Keratinocyte (primary cell): ENCODE data around the gene MEIS2.

Experiments used
- CTCF ChIP-seq, 3 experiments: IDR thresholded peaks in 1 of 3; conservative IDR thresholded peaks in 1 of 3; optimal IDR thresholded peaks in 1 of 3; 2 replicates in 2 of 3; 3 replicates in 1 of 3; pipeline versions ENCODE3 to v1.5.1; 2011; ENCODE audit warnings: low read length in 3 of 3, mild to moderate bottlenecking in 3 of 3, moderate library complexity in 2 of 3, control low read depth in 1 of 3, inconsistent platforms in 1 of 3; ENCODE audit not compliant: insufficient read depth in 2 of 3; ENCODE audit errors: extremely low read depth in 1 of 3
- EZH2 ChIP-seq: IDR thresholded peaks from one replicate; pipeline ENCODE4 v1.6.1; 2012; ENCODE audit warnings: inconsistent platforms, mild to moderate bottlenecking, low read length, moderate library complexity

GRCh38 chr15:36880224-36880912 is 220.0 kb downstream of the MEIS2 start:
- no peak for TF ChIP-seq CTCF (optimal IDR thresholded peaks at IDR 0.05 in 1 of 3, IDR thresholded peaks at IDR 0.05 in 1 of 3, conservative IDR thresholded peaks at IDR 0.05 in 1 of 3; ENCODE audit: extremely low read depth in 1 of 3, insufficient read depth in 2 of 3, low read length in 3 of 3)
- TF ChIP-seq EZH2: peak; percentile 49
